SJCRH30 (cell line): ENCODE results near the gene WDR70. TPM values are rescaled to one million over a fixed set of nuclear protein-coding genes. Genes with fewer than 3 reads are reported as not detected.
"Not testable (repeated sequence)": the region's sequence is repeated elsewhere in the genome, so short reads cannot be mapped to it uniquely, and the experiment has no call there.

Source experiments
- DNase-seq, 2 experiments: peaks; one replicate each; pipeline ENCODE4 v3.0.0-alpha.2; 2015 to 2020
- H3K27ac ChIP-seq: fragments of 250-450 bp; sonication (Bioruptor Pico); 2 replicates; pipeline ENCODE4 v1.5.1; 2020; ENCODE audit warnings: mild to moderate bottlenecking, moderate library complexity
- H3K27me3 ChIP-seq: fragments of 250-450 bp; sonication (Bioruptor Pico); 2 replicates; pipeline ENCODE4 v1.5.1; 2020; ENCODE audit warnings: mild to moderate bottlenecking, moderate library complexity
- H3K36me3 ChIP-seq: fragments of 250-450 bp; sonication (Bioruptor Pico); 2 replicates; pipeline ENCODE4 v1.5.1; 2020; ENCODE audit warnings: mild to moderate bottlenecking, moderate library complexity
- H3K4me1 ChIP-seq: fragments of 250-450 bp; sonication (Bioruptor Pico); 2 replicates; pipeline ENCODE4 v1.5.1; 2020; ENCODE audit warnings: mild to moderate bottlenecking, moderate library complexity
- H3K4me3 ChIP-seq: fragments of 250-450 bp; sonication (Bioruptor Pico); 2 replicates; pipeline ENCODE4 v1.5.1; 2020; ENCODE audit warnings: mild to moderate bottlenecking, moderate library complexity
- H3K9me3 ChIP-seq: fragments of 250-450 bp; sonication (Bioruptor Pico); replicated peaks from 2 replicates; pipeline ENCODE4 v1.5.1; 2020; ENCODE audit warnings: mild to moderate bottlenecking, moderate library complexity
- total RNA-seq: library from RNA; depleted of rRNA; stranded (reverse); fragments of >200 nt; shearing (Covaris generic); gene quantifications from 2 replicates; pipeline ENCODE4 v1.2.3, GENCODE V29; 2014

The WDR70 gene
- total RNA-seq, 1 experiment from 2014 or later = 47.8 TPM

GRCh38 chr5:37641933-37642332 lies 262.8 kb downstream of the WDR70 start:
- no peaks in the 10 kb centered on the region; the same call in 1 of the 2 replicates for H3K36me3 ChIP-seq
- no peaks in the 10 kb centered on the region; the same call in 1 of the 2 replicates for H3K9me3 ChIP-seq
- H3K4me1 ChIP-seq = peaks cover 11% of the 10 kb centered on the region
- DNase-seq = no peak
- H3K27ac ChIP-seq = no peak overlapping the region
- no peaks in the 10 kb centered on the region for H3K27me3 ChIP-seq
- no peak overlapping the region for H3K4me3 ChIP-seq

GRCh38 chr5:37645707-37646106 lies 266.6 kb downstream of the WDR70 start:
- H3K36me3 ChIP-seq = no peaks in the 10 kb centered on the region; the same call in 1 of the 2 replicates
- no peaks in the 10 kb centered on the region for H3K27me3 ChIP-seq
- no peak overlapping the region for H3K4me3 ChIP-seq
- DNase-seq = no peak
- H3K9me3 ChIP-seq = peaks cover 4% of the 10 kb centered on the region; the same call in 1 of the 2 replicates
- no peak overlapping the region for H3K27ac ChIP-seq
- H3K4me1 ChIP-seq = no peaks in the 10 kb centered on the region; the same call in 1 of the 2 replicates

DNA sequence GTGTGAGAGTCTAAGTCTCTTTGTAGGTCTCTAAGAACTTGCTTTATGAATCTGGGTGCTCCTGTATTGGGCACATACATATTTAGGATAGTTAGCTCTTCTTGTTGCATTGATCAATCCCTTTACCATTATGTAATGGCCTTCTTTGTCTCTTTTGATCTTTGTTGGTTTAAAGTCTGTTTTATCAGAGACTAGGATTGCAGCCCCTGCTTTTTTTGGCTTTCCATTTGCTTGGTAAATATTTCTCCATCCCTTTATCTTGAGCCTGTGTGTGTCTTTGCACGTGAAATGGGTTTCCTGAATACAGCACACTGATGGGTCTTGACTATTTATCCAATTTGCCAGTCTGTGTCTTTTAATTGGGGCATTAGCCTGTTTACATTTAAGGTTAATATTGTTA lies 275.4 kb downstream of the WDR70 start:
- not testable (repeated sequence) for DNase-seq, H3K36me3 ChIP-seq, H3K27me3 ChIP-seq, H3K27ac ChIP-seq, H3K4me1 ChIP-seq, H3K4me3 ChIP-seq
- peaks cover 10% of the 10 kb centered on the region for H3K9me3 ChIP-seq

- peaks cover 8% of the 10 kb centered on the region for H3K9me3 ChIP-seq
- no peaks in the 10 kb centered on the region for H3K36me3 ChIP-seq
- DNase-seq = no peak
- no peaks in the 10 kb centered on the region for H3K4me1 ChIP-seq
- no peaks in the 10 kb centered on the region for H3K27me3 ChIP-seq
- no peak overlapping the region for H3K4me3 ChIP-seq
- H3K27ac ChIP-seq = no peak overlapping the region
Measured at GRCh38 chr5:37657046-37657445, 277.9 kb downstream of the WDR70 start.

- Histone ChIP-seq H3K27me3 (no peaks in the 10 kb centered on the region), H3K9me3 (peaks cover 8% of the 10 kb centered on the region), H3K4me3 (no peak overlapping the region), H3K27ac (no peak overlapping the region), H3K4me1 (no peaks in the 10 kb centered on the region), H3K36me3 (no peaks in the 10 kb centered on the region)
- no peak for DNase-seq
Measured at GRCh38 chr5:37658440-37658839, 279.3 kb downstream of the WDR70 start.

DNA sequence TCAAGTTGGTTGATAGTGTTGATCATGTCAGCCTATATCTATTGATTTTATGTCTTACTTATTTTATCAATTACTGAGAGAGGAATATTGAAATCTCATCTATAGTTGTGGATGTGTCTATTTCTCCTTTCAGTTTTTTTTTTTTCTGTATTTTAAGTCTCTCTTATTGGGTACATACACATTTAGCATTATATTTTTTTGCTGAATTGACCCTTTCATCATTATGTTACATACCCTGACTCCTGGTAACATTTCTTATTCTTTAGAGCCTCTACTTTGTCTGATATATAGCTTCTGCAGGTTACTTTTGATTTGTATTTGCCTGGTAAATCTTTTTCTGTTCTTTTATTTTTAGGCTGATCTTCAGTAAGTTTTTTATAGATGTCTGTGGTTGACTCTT lies 281.2 kb downstream of the WDR70 start:
- Histone ChIP-seq H3K27me3 (no peaks in the 10 kb centered on the region), H3K9me3 (no peaks in the 10 kb centered on the region), H3K27ac (no peak overlapping the region), H3K36me3 (no peaks in the 10 kb centered on the region), H3K4me3 (no peak overlapping the region), H3K4me1 (peaks cover 5% of the 10 kb centered on the region)
- DNase-seq = no peak

DNA sequence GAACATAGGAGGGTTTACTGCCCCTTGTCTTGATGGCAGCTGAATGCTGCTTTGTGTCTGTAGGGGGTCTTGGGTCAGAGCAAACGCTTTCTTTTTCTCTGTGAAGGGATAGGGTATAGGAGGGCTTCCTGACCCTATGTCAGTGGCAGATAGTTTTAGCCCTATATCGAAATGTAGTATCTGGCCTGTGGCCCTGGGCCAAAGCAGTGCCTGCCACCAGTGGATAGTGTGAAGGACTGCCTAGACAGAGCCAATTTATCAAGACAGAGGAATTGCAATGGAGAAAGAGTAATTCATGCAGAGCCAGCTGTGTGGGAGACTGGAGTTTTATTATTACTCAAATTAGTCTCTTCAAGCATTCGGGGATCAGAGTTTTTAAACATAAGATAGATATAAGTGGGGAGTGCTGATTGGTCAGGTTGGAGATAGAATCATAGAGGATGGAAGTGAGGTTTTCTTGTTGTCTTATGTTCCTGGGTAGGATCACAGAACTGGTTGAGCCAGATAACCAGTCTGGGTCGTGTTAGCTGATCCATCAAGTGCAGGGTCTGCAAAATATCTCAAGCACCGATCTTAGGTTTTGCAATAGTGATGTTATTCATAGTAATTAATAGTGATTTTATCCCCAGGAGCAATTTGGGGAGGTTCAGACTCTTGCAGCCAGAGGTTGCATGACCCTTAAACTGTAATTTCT lies 282.3 kb downstream of the WDR70 start:
- Histone ChIP-seq H3K4me3 (no peak overlapping the region), H3K9me3 (no peaks in the 10 kb centered on the region), H3K36me3 (no peaks in the 10 kb centered on the region), H3K4me1 (peaks cover 15% of the 10 kb centered on the region), H3K27ac (no peak overlapping the region), H3K27me3 (no peaks in the 10 kb centered on the region)
- no peak for DNase-seq

DNA sequence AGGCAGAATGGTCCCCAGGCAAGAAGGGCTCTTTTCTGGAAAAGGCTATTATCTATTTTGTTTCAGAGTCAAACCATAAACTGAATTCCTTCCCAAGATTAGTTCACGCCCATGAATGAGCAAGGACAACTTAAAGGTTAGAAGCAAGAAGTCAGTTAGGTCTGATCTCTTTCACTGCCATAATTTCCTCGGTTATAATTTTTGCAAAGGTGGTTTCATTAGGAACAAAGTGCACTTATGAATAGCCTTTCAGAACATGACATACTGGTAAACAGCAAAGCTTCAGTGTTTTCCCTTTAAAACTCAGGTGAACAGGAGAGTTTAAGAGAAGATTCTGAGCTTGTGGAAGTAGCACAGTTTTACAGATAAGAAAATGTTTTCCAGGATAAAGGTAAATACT lies 282.8 kb downstream of the WDR70 start:
- Histone ChIP-seq H3K9me3 (no peaks in the 10 kb centered on the region), H3K27ac (no peak overlapping the region), H3K27me3 (no peaks in the 10 kb centered on the region), H3K4me3 (no peak overlapping the region), H3K4me1 (peaks cover 20% of the 10 kb centered on the region), H3K36me3 (no peaks in the 10 kb centered on the region)
- no peak for DNase-seq

- H3K36me3 ChIP-seq = no peaks in the 10 kb centered on the region
- H3K27me3 ChIP-seq = no peaks in the 10 kb centered on the region
- no peaks in the 10 kb centered on the region for H3K9me3 ChIP-seq
- DNase-seq = no peak
- no peak overlapping the region for H3K4me3 ChIP-seq
- H3K4me1 ChIP-seq = peaks cover 24% of the 10 kb centered on the region
- no peak overlapping the region for H3K27ac ChIP-seq
Measured at GRCh38 chr5:37662362-37662761, 283.2 kb downstream of the WDR70 start.

DNA sequence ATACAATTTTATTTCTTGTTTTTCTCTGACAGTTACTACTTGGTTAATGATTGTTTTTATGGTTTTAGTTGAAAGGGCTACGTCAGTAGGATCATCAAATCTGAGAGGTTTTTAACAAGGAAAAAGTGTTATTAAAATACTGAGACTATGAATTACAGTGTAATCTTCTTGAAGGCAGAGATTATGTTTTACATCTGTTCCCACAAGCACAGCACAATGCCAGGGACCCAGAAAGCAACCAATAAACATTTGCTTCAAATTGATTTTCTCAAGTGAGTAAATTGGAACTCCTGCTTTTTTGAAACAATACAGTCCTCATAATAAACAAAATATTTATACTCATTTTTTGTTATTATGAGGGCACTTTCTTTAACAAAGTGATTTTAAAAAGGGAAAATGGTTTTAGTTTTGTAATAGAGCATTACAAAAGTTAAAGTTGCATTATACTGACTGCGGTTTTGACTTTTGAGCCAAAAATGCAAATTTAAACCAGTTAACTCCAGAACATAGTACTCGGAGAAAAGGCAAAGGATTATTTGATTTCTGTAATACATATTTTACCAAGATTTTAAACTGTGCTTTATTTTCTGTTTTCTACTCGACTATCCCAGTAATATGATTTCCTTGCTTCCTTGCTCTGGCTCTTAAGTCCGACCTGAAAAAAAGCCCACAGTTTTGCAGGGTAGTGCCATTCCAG lies 283.8 kb downstream of the WDR70 start:
- H3K4me1 ChIP-seq = peaks cover 29% of the 10 kb centered on the region
- DNase-seq = no peak
- H3K9me3 ChIP-seq = no peaks in the 10 kb centered on the region
- no peak overlapping the region for H3K27ac ChIP-seq
- H3K36me3 ChIP-seq = no peaks in the 10 kb centered on the region
- no peak overlapping the region for H3K4me3 ChIP-seq
- no peaks in the 10 kb centered on the region for H3K27me3 ChIP-seq

DNA sequence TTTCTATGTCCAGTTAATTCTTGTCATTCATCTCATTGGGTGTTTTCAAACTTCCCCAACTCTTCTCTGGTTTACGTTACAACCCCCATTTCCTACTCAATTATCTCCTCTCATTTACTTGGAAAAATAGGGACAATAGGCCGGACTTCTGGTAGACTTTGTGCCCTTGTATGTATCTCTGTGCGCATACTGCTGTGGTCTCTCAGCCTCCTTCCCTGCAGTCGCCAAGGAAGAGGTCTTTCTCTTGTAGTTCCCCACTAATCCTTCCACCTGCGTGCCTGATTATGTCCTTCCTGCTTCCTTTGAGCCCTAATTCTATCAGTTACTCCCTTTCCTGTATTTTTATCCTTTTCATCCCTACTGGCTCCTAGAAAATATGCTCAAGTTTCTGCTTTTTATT lies 284.4 kb downstream of the WDR70 start:
- Histone ChIP-seq H3K27ac (no peak overlapping the region), H3K9me3 (no peaks in the 10 kb centered on the region), H3K4me1 (peaks cover 34% of the 10 kb centered on the region), H3K36me3 (no peaks in the 10 kb centered on the region), H3K4me3 (no peak overlapping the region), H3K27me3 (no peaks in the 10 kb centered on the region)
- no peak for DNase-seq

DNA sequence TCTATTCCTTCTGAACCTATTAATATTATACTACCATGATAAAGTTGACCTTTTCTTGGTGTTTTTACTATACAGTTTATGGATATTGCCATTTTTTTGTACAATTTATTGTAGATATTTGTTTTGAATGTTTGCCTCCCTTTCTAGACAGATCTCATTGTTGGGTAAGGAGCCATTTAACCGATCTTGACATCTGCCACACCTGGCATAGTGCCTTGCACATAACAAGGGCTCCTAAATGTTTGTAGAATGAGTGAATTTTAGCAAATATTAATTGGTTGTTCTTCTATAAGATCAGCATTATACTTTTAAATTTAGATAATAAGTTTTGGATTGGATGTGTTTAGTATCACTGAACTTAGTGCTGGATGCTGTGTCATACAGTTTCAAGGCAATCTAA lies 285.4 kb downstream of the WDR70 start:
- Histone ChIP-seq H3K9me3 (no peaks in the 10 kb centered on the region), H3K4me1 (peaks cover 40% of the 10 kb centered on the region), H3K4me3 (no peak overlapping the region), H3K27me3 (no peaks in the 10 kb centered on the region), H3K27ac (no peak overlapping the region), H3K36me3 (no peaks in the 10 kb centered on the region)
- no peak for DNase-seq

DNA sequence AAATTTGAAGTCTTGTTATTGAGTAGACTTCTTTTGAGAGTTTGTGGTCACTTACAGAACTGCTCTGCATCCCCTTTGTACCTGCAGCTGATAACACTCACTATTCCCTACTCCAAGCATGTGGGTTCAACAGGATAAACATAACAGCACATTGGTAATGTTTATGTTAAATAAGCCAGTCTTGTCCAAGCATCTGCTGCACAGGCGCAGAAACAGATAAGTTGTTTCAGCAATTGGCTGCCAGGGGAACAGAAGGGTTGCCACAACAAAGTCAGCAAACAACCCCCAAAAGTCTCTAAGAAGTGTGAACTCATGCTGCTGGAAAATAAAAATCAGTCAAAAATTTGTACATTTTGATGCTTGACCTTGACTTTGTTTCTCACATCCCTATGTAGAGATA lies 286.2 kb downstream of the WDR70 start:
- peak overlapping the region; percentile 45 for H3K27ac ChIP-seq
- no peak overlapping the region for H3K4me3 ChIP-seq
- no peaks in the 10 kb centered on the region for H3K27me3 ChIP-seq
- no peaks in the 10 kb centered on the region for H3K36me3 ChIP-seq
- H3K4me1 ChIP-seq = peaks cover 40% of the 10 kb centered on the region
- DNase-seq = peak in 1 of 2 experiments; percentile 25
- no peaks in the 10 kb centered on the region for H3K9me3 ChIP-seq

DNA sequence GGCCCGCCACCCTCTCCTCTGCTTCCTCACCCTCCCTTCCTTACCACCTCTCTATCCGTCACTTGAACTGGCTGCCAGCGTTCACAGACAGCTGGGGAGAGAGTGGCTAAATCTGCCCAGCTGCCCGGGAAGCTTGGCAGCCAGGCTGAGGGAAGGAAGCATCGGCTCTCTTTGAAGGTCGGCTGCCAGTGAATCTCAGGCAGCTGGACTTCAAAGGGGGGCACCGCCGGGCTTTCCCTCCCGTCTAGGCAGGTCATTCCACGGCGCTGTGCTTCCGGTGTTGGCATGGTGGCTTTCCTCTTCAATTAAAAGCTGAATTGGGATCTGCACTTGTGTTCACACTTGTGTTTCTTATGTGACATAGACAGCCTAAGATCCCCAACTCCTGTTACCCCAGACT lies 286.8 kb downstream of the WDR70 start:
- Histone ChIP-seq H3K36me3 (no peaks in the 10 kb centered on the region), H3K27ac (peak overlapping the region; percentile 45), H3K4me1 (peaks cover 40% of the 10 kb centered on the region), H3K4me3 (peak overlapping the region; percentile 8; the same call in 1 of the 2 replicates), H3K27me3 (no peaks in the 10 kb centered on the region), H3K9me3 (no peaks in the 10 kb centered on the region)
- peak; percentile 89 to 90 for DNase-seq

- no peaks in the 10 kb centered on the region for H3K9me3 ChIP-seq
- H3K27me3 ChIP-seq = no peaks in the 10 kb centered on the region
- H3K27ac ChIP-seq = peak overlapping the region; percentile 67; the same call in 1 of the 2 replicates
- peaks cover 48% of the 10 kb centered on the region for H3K4me1 ChIP-seq
- no peaks in the 10 kb centered on the region for H3K36me3 ChIP-seq
- no peak for DNase-seq
- no peak overlapping the region for H3K4me3 ChIP-seq
Measured at GRCh38 chr5:37667430-37667829, 288.3 kb downstream of the WDR70 start.
